Sigmoid colon (tissue), 7 donors: ENCODE measurements around the gene KIAA1549. TPM values are rescaled to one million over a fixed set of nuclear protein-coding genes. Genes with fewer than 3 reads are reported as not detected.

ENCODE experiments used
- DNase-seq: peaks from one replicate; pipeline ENCODE4 v3.0.0-alpha.2; 2019
- H3K27ac ChIP-seq, 4 donors: fragments of 200-600 bp; sonication (generic); one replicate each; pipeline ENCODE4 v1.5.1; 2016 to 2019; ENCODE audit warnings: mild to moderate bottlenecking in 1 of 4
- H3K27me3 ChIP-seq, 3 donors: fragments of 200-600 bp; sonication (generic); one replicate each; pipeline ENCODE4 v1.5.1; 2019; ENCODE audit warnings: mild to moderate bottlenecking in 1 of 3
- H3K36me3 ChIP-seq, 4 donors: fragments of 200-600 bp; sonication (generic); one replicate each; pipeline ENCODE4 v1.5.1; 2016 to 2019
- H3K4me1 ChIP-seq, 4 donors: fragments of 200-600 bp; sonication (generic); one replicate each; pipeline ENCODE4 v1.5.1; 2017 to 2019
- H3K4me3 ChIP-seq, 4 donors: fragments of 200-600 bp; sonication (generic); one replicate each; pipeline ENCODE4 v1.5.1; 2017 to 2019; ENCODE audit warnings: mild to moderate bottlenecking in 2 of 4, moderate library complexity in 1 of 4
- H3K9me3 ChIP-seq, 4 donors: fragments of 200-600 bp in 3 of 4; sonication (generic) in 3 of 4; one replicate each; pipeline versions ENCODE4 v1.5.1 to v1.6.1; 2013 to 2019
- EP300 ChIP-seq, 4 donors: sonication (generic); formaldehyde crosslinking; IDR thresholded peaks; one replicate each; pipeline ENCODE4 v1.6.1; 2017; ENCODE audit warnings: antibody characterized with exemption in 4 of 4
- POLR2A ChIP-seq, 2 donors: fragments of 450-650 bp; IDR thresholded peaks; one replicate each; pipeline ENCODE4 v1.6.1; 2016; ENCODE audit warnings: antibody characterized with exemption in 2 of 2, mild to moderate bottlenecking in 2 of 2, moderate library complexity in 2 of 2
- POLR2AphosphoS5 ChIP-seq, 4 donors: sonication (generic); formaldehyde crosslinking; IDR thresholded peaks; one replicate each; pipeline ENCODE4 v1.6.1; 2017; ENCODE audit warnings: antibody characterized with exemption in 4 of 4
- WGBS, 2 donors: extraction: QIAGEN DNeasy Blood & Tissue Kit; methylation state at CpG; one replicate each; pipeline ENCODE4 v1.1.7; 2013; 5-methylcytosine and 5-hydroxymethylcytosine counted together
- intact Hi-C: fragments of 100-400 bp; cut with DNase I; formaldehyde crosslinking; loops from one replicate; pipeline ENCODE4 v1.15.1; 2023
- polyA plus RNA-seq, 3 donors: library from polyadenylated mRNA; stranded (reverse); fragments of 200-250 nt; gene quantifications; one replicate each; pipeline ENCODE4 v1.2.3, GENCODE V29; 2013
- total RNA-seq, 4 donors: library from RNA; depleted of rRNA; stranded (reverse); fragments of >200 nt; gene quantifications; one replicate each; pipeline ENCODE4 v1.1.0, GENCODE V29; 2016
- TF ChIP-seq, protein P1 (sequence below), 4 experiments: fragments of 450-650 bp in 3 of 4; fragments of 200-600 bp in 1 of 4; IDR thresholded peaks; one replicate each; pipeline ENCODE4 v1.5.1; 2016 to 2019; ENCODE audit warnings: antibody characterized with exemption in 4 of 4, mild to moderate bottlenecking in 3 of 4, moderate library complexity in 2 of 4
- donor health status: healthy with polysubstance abuse.
- donor health status: Bipolar disorder and iron deficiency.
- donor health status: healthy.

KIAA1549 gene
- total and polyA plus RNA-seq, 7 donors = under 0.01 to 3.0 (median 1.1) TPM

GRCh38 chr7:138878051-138878450, 103.1 kb downstream of the KIAA1549 start:
- no peak overlapping the region for H3K27ac ChIP-seq
- WGBS, 2 donors = 95 to 96% methylated on average over 7 of the region's 7 CpGs
- TF ChIP-seq POLR2A (IDR thresholded peaks at IDR 0.05) (no peak), EP300 (IDR thresholded peaks at IDR 0.05) (no peak), POLR2AphosphoS5 (IDR thresholded peaks at IDR 0.05) (no peak)
- TF ChIP-seq, protein P1, sequence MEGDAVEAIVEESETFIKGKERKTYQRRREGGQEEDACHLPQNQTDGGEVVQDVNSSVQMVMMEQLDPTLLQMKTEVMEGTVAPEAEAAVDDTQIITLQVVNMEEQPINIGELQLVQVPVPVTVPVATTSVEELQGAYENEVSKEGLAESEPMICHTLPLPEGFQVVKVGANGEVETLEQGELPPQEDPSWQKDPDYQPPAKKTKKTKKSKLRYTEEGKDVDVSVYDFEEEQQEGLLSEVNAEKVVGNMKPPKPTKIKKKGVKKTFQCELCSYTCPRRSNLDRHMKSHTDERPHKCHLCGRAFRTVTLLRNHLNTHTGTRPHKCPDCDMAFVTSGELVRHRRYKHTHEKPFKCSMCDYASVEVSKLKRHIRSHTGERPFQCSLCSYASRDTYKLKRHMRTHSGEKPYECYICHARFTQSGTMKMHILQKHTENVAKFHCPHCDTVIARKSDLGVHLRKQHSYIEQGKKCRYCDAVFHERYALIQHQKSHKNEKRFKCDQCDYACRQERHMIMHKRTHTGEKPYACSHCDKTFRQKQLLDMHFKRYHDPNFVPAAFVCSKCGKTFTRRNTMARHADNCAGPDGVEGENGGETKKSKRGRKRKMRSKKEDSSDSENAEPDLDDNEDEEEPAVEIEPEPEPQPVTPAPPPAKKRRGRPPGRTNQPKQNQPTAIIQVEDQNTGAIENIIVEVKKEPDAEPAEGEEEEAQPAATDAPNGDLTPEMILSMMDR (IDR thresholded peaks at IDR 0.05) = no peak

GRCh38 chr7:138876326-138876725, 104.9 kb downstream of the KIAA1549 start:
- Histone ChIP-seq H3K4me1 (no peaks in the 10 kb centered on the region), H3K27me3 (no peaks in the 10 kb centered on the region), H3K4me3 (no peak overlapping the region), H3K9me3 (no peaks in the 10 kb centered on the region), H3K27ac (no peak overlapping the region), H3K36me3 (no peaks in the 10 kb centered on the region)
- intact Hi-C loops = no loop called here
- WGBS, 2 donors = 92 to 93% methylated on average over 4 of the region's 4 CpGs
- no peak for DNase-seq
- TF ChIP-seq, protein P1 (IDR thresholded peaks at IDR 0.05) = no peak
- TF ChIP-seq POLR2A (IDR thresholded peaks at IDR 0.05) = no peak
- no peak for TF ChIP-seq POLR2AphosphoS5 (IDR thresholded peaks at IDR 0.05)
- no peak for TF ChIP-seq EP300 (IDR thresholded peaks at IDR 0.05)

More at GRCh38 chr7:138878051-138878450, 103.1 kb downstream of the KIAA1549 start:
- Histone ChIP-seq H3K9me3 (no peaks in the 10 kb centered on the region), H3K36me3 (no peaks in the 10 kb centered on the region), H3K4me3 (no peak overlapping the region), H3K27me3 (no peaks in the 10 kb centered on the region), H3K4me1 (no peaks in the 10 kb centered on the region)
- no peak for DNase-seq
- intact Hi-C loops = no loop called here

GRCh38 chr7:138875794-138876193, 105.4 kb downstream of the KIAA1549 start:
- no peak overlapping the region for H3K4me3 ChIP-seq
- H3K27me3 ChIP-seq = no peaks in the 10 kb centered on the region
- no peak overlapping the region for H3K27ac ChIP-seq
- intact Hi-C loops = no loop called here
- H3K4me1 ChIP-seq = no peaks in the 10 kb centered on the region
- no peak for DNase-seq
- H3K9me3 ChIP-seq = no peaks in the 10 kb centered on the region
- H3K36me3 ChIP-seq = peaks cover 0 to 3% (median 0%) of the 10 kb centered on the region in 4 donors
- TF ChIP-seq POLR2A (IDR thresholded peaks at IDR 0.05) = no peak
- TF ChIP-seq, protein P1 (IDR thresholded peaks at IDR 0.05) = no peak
- no peak for TF ChIP-seq POLR2AphosphoS5 (IDR thresholded peaks at IDR 0.05)
- no peak for TF ChIP-seq EP300 (IDR thresholded peaks at IDR 0.05)
- WGBS, 2 donors = 73 to 90% methylated on average over 9 of the region's 9 CpGs

- intact Hi-C loops = no loop called here
- Histone ChIP-seq H3K36me3 (peaks cover 0 to 8% (median 2%) of the 10 kb centered on the region in 4 donors), H3K4me1 (no peaks in the 10 kb centered on the region), H3K9me3 (no peaks in the 10 kb centered on the region), H3K27ac (no peak overlapping the region), H3K27me3 (no peaks in the 10 kb centered on the region), H3K4me3 (no peak overlapping the region)
- TF ChIP-seq EP300 (IDR thresholded peaks at IDR 0.05) (no peak), POLR2AphosphoS5 (IDR thresholded peaks at IDR 0.05) (no peak), POLR2A (IDR thresholded peaks at IDR 0.05) (no peak)
- TF ChIP-seq, protein P1 (IDR thresholded peaks at IDR 0.05) = no peak
- no peak for DNase-seq
- WGBS, 2 donors = 89 to 93% methylated on average over 5 of the region's 5 CpGs
Measured at GRCh38 chr7:138873220-138873892, 107.8 kb downstream of the KIAA1549 start.
